WTC11 (cell line): ENCODE results near the gene ATP6V1C2. TPM values are rescaled to one million over a fixed set of nuclear protein-coding genes. Genes with fewer than 3 reads are reported as not detected.

Experiments used
- ATAC-seq: fragments of 200-7000 bp; cut with Tn5 transposase; 2 replicates; pipeline ENCODE4 v1.10.0; 2021; ENCODE audit warnings: mild to moderate bottlenecking, moderate library complexity
- CTCF ChIA-PET: fragments of 300-600 bp; sonication (Branson Sonifier 250); formaldehyde crosslinking; loops from one replicate; lab custom pipeline; 2021; ENCODE audit warnings: antibody characterized with exemption; lab: Charles Lee
- POLR2A ChIA-PET: fragments of 350-600 bp; sonication (Branson Sonifier 250); formaldehyde crosslinking; loops from one replicate; lab custom pipeline; 2021; ENCODE audit warnings: antibody characterized with exemption; lab: Charles Lee
- DNase-seq: peaks from one replicate; pipeline ENCODE4 v3.0.0; 2021; ENCODE audit warnings: low spot score
- H3K27ac Mint-ChIP-seq: 2 replicates; pipeline ENCODE4 v1.8.0; 2021; ENCODE audit warnings: mixed read lengths
- H3K27me3 Mint-ChIP-seq: 2 replicates; pipeline ENCODE4 v1.8.0; 2021; ENCODE audit warnings: low read depth, mild to moderate bottlenecking, moderate library complexity, mixed read lengths
- H3K36me3 Mint-ChIP-seq: 2 replicates; pipeline ENCODE4 v1.8.0; 2021; ENCODE audit warnings: mixed read lengths
- H3K4me1 Mint-ChIP-seq: 2 replicates; pipeline ENCODE4 v1.8.0; 2022; ENCODE audit warnings: mixed read lengths
- H3K4me3 Mint-ChIP-seq: 2 replicates; pipeline ENCODE4 v1.8.0; 2021; ENCODE audit warnings: mild to moderate bottlenecking, moderate library complexity, mixed read lengths
- H3K9me3 Mint-ChIP-seq: 2 replicates; pipeline ENCODE4 v1.8.0; 2021; ENCODE audit warnings: mixed read lengths
- AR ChIP-seq: fragments of 250-450 bp; sonication (Bioruptor Pico); IDR thresholded peaks from 2 replicates; pipeline ENCODE4 v1.9.0; 2021; ENCODE audit warnings: mild to moderate bottlenecking
- ATF1 ChIP-seq: sonication (generic); formaldehyde crosslinking; IDR thresholded peaks from 2 replicates; pipeline ENCODE4 v1.8.1; 2023; ENCODE audit warnings: mild to moderate bottlenecking, moderate library complexity, missing genetic modification reagents
- ATF6 ChIP-seq: sonication (generic); formaldehyde crosslinking; IDR thresholded peaks from 2 replicates; pipeline ENCODE4 v1.8.1; 2023; ENCODE audit warnings: mild to moderate bottlenecking, missing genetic modification reagents
- CBFB ChIP-seq: sonication (generic); formaldehyde crosslinking; IDR thresholded peaks from 2 replicates; pipeline ENCODE4 v1.8.1; 2022; ENCODE audit warnings: mild to moderate bottlenecking, low read depth, missing genetic modification reagents
- CREB1 ChIP-seq: sonication (generic); formaldehyde crosslinking; IDR thresholded peaks from 2 replicates; pipeline ENCODE4 v1.8.0; 2023; ENCODE audit warnings: mild to moderate bottlenecking, missing genetic modification reagents
- ERG ChIP-seq: fragments of 250-450 bp; sonication (Bioruptor Pico); IDR thresholded peaks from 2 replicates; pipeline ENCODE4 v1.8.0; 2021; ENCODE audit warnings: mild to moderate bottlenecking
- FOXP4 ChIP-seq: sonication (generic); formaldehyde crosslinking; IDR thresholded peaks from 2 replicates; pipeline ENCODE4 v1.8.0; 2022; ENCODE audit warnings: mild to moderate bottlenecking, missing genetic modification reagents
- GTF2I ChIP-seq: fragments of 250-450 bp; sonication (Bioruptor Pico); conservative IDR thresholded peaks from 2 replicates; pipeline ENCODE4 v1.4.0; 2021; ENCODE audit warnings: mild to moderate bottlenecking
- IRF1 ChIP-seq: sonication (generic); formaldehyde crosslinking; IDR thresholded peaks from 2 replicates; pipeline ENCODE4 v1.8.0; 2023; ENCODE audit warnings: missing genetic modification reagents
- PRRX2 ChIP-seq: fragments of 250-450 bp; sonication (Bioruptor Pico); IDR thresholded peaks from 2 replicates; pipeline ENCODE4 v1.8.0; 2021; ENCODE audit warnings: mild to moderate bottlenecking
- ZBTB21 ChIP-seq: sonication (generic); formaldehyde crosslinking; IDR thresholded peaks from 2 replicates; pipeline ENCODE4 v1.8.1; 2023; ENCODE audit warnings: mild to moderate bottlenecking, missing genetic modification reagents, borderline replicate concordance
- ZNF281 ChIP-seq: sonication (generic); formaldehyde crosslinking; IDR thresholded peaks from 2 replicates; pipeline ENCODE4 v1.8.0; 2023; ENCODE audit warnings: mild to moderate bottlenecking, missing genetic modification reagents
- total RNA-seq: library from RNA; stranded (reverse); gene quantifications from 3 replicates; pipeline ENCODE4 v1.2.3, GENCODE V29; 2021
- TF ChIP-seq, protein P1 (sequence below): sonication (generic); formaldehyde crosslinking; IDR thresholded peaks from 2 replicates; pipeline ENCODE4 v1.8.1; 2022; ENCODE audit warnings: low read depth, mild to moderate bottlenecking, moderate library complexity, missing genetic modification reagents, borderline replicate concordance
- TF ChIP-seq, protein P2 (sequence below): sonication (generic); formaldehyde crosslinking; IDR thresholded peaks from 2 replicates; pipeline ENCODE4 v1.8.1; 2023; ENCODE audit warnings: mild to moderate bottlenecking, moderate library complexity, missing genetic modification reagents
- TF ChIP-seq, protein P3 (sequence below): fragments of 250-450 bp; sonication (Bioruptor Pico); IDR thresholded peaks from 2 replicates; pipeline ENCODE4 v1.9.0; 2021; ENCODE audit warnings: mild to moderate bottlenecking, borderline replicate concordance

ATP6V1C2 gene
- total RNA-seq, 1 experiment from 2014 or later, result 0.42 TPM

DNA sequence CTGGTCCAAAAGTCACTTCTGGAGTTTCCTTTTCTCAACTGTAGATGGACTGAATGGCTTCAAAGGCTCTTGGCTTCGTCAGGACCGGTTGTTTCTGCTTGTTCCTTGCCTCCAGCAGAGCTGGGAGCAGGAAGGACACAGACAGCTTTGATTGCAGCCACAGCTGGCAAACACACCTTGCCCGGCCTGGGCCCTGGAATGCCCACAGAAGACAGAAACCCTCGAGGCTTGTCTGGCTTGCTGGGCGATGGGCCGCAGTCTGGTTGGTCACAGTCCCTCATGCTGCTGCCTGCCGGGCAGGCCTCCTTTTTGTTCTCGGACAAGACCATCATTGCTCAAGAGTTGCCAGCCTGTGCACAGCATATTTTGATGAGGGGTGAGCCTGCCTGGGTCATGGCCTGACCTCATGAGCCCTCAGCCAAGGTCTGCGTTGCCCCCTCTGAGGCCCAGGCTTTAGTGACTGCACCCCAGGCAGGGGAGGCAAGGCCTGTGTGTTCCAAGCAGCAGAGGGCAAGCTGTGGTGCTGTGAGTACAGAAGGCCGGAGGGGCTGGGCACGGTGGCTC lies 37.8 kb downstream of the ATP6V1C2 start (continued):
- TF ChIP-seq GTF2I, result no peak
- TF ChIP-seq, protein P1, sequence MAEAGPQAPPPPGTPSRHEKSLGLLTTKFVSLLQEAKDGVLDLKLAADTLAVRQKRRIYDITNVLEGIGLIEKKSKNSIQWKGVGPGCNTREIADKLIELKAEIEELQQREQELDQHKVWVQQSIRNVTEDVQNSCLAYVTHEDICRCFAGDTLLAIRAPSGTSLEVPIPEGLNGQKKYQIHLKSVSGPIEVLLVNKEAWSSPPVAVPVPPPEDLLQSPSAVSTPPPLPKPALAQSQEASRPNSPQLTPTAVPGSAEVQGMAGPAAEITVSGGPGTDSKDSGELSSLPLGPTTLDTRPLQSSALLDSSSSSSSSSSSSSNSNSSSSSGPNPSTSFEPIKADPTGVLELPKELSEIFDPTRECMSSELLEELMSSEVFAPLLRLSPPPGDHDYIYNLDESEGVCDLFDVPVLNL, result no peak
- TF ChIP-seq PRRX2 (CRISPR knock-in tag), result no peak
- TF ChIP-seq ZBTB21 (CRISPR knock-in tag), result no peak
- no peak for TF ChIP-seq ATF1
- TF ChIP-seq ATF6 (CRISPR knock-in tag), result no peak
- no peak for TF ChIP-seq FOXP4 (CRISPR knock-in tag)
- no peak for TF ChIP-seq ZNF281 (CRISPR knock-in tag)
- no peak for TF ChIP-seq CREB1 (CRISPR knock-in tag)
- TF ChIP-seq, protein P2, sequence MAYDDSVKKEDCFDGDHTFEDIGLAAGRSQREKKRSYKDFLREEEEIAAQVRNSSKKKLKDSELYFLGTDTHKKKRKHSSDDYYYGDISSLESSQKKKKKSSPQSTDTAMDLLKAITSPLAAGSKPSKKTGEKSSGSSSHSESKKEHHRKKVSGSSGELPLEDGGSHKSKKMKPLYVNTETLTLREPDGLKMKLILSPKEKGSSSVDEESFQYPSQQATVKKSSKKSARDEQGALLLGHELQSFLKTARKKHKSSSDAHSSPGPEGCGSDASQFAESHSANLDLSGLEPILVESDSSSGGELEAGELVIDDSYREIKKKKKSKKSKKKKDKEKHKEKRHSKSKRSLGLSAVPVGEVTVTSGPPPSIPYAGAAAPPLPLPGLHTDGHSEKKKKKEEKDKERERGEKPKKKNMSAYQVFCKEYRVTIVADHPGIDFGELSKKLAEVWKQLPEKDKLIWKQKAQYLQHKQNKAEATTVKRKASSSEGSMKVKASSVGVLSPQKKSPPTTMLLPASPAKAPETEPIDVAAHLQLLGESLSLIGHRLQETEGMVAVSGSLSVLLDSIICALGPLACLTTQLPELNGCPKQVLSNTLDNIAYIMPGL, result no peak

GRCh38 chr2:10760794-10761504 lies 39.5 kb downstream of the ATP6V1C2 start:
- ATAC-seq, result no peak
- Mint-ChIP-seq H3K27me3 (no peaks in the 10 kb centered on the region; the same call in 1 of the 2 replicates), H3K36me3 (no peaks in the 10 kb centered on the region), H3K27ac (no peak overlapping the region), H3K4me1 (no peaks in the 10 kb centered on the region), H3K9me3 (no peaks in the 10 kb centered on the region), H3K4me3 (no peak overlapping the region)
- ChIA-PET POLR2A (no interaction called here), CTCF (no interaction called here)
- no peak for DNase-seq
- TF ChIP-seq ERG (CRISPR knock-in tag) (no peak), AR (CRISPR knock-in tag) (no peak), IRF1 (CRISPR knock-in tag) (no peak), CBFB (no peak)
- TF ChIP-seq, protein P3, sequence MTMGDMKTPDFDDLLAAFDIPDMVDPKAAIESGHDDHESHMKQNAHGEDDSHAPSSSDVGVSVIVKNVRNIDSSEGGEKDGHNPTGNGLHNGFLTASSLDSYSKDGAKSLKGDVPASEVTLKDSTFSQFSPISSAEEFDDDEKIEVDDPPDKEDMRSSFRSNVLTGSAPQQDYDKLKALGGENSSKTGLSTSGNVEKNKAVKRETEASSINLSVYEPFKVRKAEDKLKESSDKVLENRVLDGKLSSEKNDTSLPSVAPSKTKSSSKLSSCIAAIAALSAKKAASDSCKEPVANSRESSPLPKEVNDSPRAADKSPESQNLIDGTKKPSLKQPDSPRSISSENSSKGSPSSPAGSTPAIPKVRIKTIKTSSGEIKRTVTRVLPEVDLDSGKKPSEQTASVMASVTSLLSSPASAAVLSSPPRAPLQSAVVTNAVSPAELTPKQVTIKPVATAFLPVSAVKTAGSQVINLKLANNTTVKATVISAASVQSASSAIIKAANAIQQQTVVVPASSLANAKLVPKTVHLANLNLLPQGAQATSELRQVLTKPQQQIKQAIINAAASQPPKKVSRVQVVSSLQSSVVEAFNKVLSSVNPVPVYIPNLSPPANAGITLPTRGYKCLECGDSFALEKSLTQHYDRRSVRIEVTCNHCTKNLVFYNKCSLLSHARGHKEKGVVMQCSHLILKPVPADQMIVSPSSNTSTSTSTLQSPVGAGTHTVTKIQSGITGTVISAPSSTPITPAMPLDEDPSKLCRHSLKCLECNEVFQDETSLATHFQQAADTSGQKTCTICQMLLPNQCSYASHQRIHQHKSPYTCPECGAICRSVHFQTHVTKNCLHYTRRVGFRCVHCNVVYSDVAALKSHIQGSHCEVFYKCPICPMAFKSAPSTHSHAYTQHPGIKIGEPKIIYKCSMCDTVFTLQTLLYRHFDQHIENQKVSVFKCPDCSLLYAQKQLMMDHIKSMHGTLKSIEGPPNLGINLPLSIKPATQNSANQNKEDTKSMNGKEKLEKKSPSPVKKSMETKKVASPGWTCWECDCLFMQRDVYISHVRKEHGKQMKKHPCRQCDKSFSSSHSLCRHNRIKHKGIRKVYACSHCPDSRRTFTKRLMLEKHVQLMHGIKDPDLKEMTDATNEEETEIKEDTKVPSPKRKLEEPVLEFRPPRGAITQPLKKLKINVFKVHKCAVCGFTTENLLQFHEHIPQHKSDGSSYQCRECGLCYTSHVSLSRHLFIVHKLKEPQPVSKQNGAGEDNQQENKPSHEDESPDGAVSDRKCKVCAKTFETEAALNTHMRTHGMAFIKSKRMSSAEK, result no peak
